T follicular helper cell (primary cell): Measurements from ENCODE around the gene OR10H1.
"Not testable (repeated sequence)": the region's sequence is repeated elsewhere in the genome, so short reads cannot be mapped to it uniquely, and the experiment has no call there.

ENCODE experiments used
- DNase-seq: peaks from one replicate; pipeline ENCODE4 v3.0.0-alpha.2; 2020; ENCODE audit warnings: low read depth

OR10H1 gene

GRCh38 chr19:15774159-15774558, 41.3 kb downstream of the OR10H1 start:
- DNase-seq, result not testable (repeated sequence)

- no peak for DNase-seq
Measured at GRCh38 chr19:15769586-15769985, 45.9 kb downstream of the OR10H1 start.

GRCh38 chr19:15759962-15760565, 55.4 kb downstream of the OR10H1 start:
- no peak for DNase-seq

GRCh38 chr19:15758379-15758778, 57.1 kb downstream of the OR10H1 start:
- DNase-seq, result no peak
